HCT116 (cell line): Measurements from ENCODE around the gene CYB5RL. TPM values are rescaled to one million over a fixed set of nuclear protein-coding genes. Genes with fewer than 3 reads are reported as not detected.

ENCODE experiments used
- ATAC-seq: fragments of 200-7000 bp; cut with Tn5 transposase; 2 replicates; pipeline ENCODE4 v1.9.1; 2020; ENCODE audit warnings: mild to moderate bottlenecking, moderate library complexity
- BruUV-seq: library from RNA; stranded (reverse); fragments of 400-500 nt; replicated peaks from 2 replicates; lab custom pipeline; 2021; lab: Mats Ljungman, UMichigan
- CTCF ChIA-PET: fragments of 300-600 bp; sonication (Branson Sonifier 250); formaldehyde crosslinking; loops from one replicate; lab custom pipeline; 2021; ENCODE audit warnings: antibody characterized with exemption; lab: Charles Lee
- POLR2A ChIA-PET: fragments of 300-600, 350-600 bp; sonication (Branson Sonifier 250); formaldehyde crosslinking; loops from one replicate; lab custom pipeline; 2021; ENCODE audit warnings: antibody characterized with exemption; lab: Charles Lee
- RAD21 ChIA-PET, 2 experiments: fragments of 300-600 bp; sonication (Branson Sonifier 250); formaldehyde crosslinking; loops; one replicate each; lab custom pipeline; 2023; ENCODE audit warnings: low total read pairs in 2 of 2; ENCODE audit not compliant: uncharacterized antibody in 2 of 2, unreplicated experiment in 2 of 2, low non-redundant PET in 1 of 2; lab: Charles Lee
- DNase-seq: peaks from one replicate; pipeline ENCODE4 v3.0.0-alpha.2; 2010; ENCODE audit warnings: low read depth, low spot score
- H2AFZ ChIP-seq: fragments of 200-600 bp; shearing (Covaris generic), sonication (generic); 2 replicates; pipeline ENCODE4 v1.6.1; 2017; ENCODE audit warnings: low read depth, mixed run types, mixed read lengths, antibody characterized with exemption, low read length; ENCODE audit not compliant: poor library complexity, severe bottlenecking
- H3K27ac ChIP-seq: 2 replicates; pipeline ENCODE4 v1.5.1; 2012; ENCODE audit warnings: low read depth, low read length
- H3K27me3 ChIP-seq: fragments of 200-600 bp; sonication (generic); 2 replicates; pipeline ENCODE4 v1.6.1; 2016; ENCODE audit warnings: mixed run types, low read length, mixed read lengths; ENCODE audit not compliant: insufficient read depth
- H3K36me3 ChIP-seq, 2 experiments: fragments of 200-500 bp in 1 of 2; fragments of 200-600 bp in 1 of 2; sonication (Bioruptor generic) in 1 of 2; sonication (generic) in 1 of 2; 2 replicates each; pipeline versions ENCODE4 v1.5.1 to v1.6.1; 2014 to 2016; ENCODE audit warnings: low read length in 2 of 2, inconsistent platforms in 1 of 2, mixed read lengths in 1 of 2, mixed run types in 1 of 2; ENCODE audit not compliant: insufficient read depth in 2 of 2, control insufficient read depth in 1 of 2
- H3K4me1 ChIP-seq, 2 experiments: fragments of 200-600 bp in 1 of 2; sonication (generic) in 1 of 2; 2 replicates each; pipeline versions ENCODE4 v1.5.1 to v1.6.1; 2012 to 2017; ENCODE audit warnings: low read length in 2 of 2, inconsistent platforms in 1 of 2, mild to moderate bottlenecking in 1 of 2, mixed read lengths in 1 of 2, mixed run types in 1 of 2, moderate library complexity in 1 of 2; ENCODE audit not compliant: insufficient read depth in 2 of 2, control insufficient read depth in 1 of 2
- H3K4me2 ChIP-seq: fragments of 200-600 bp; sonication (generic); 2 replicates; pipeline ENCODE4 v1.6.1; 2017; ENCODE audit warnings: mixed run types, low read length, mixed read lengths
- H3K4me3 ChIP-seq, 2 experiments: fragments of 200-600 bp in 1 of 2; sonication (generic) in 1 of 2; replicated peaks in 1 of 2; 2 replicates each; pipeline ENCODE4 v1.5.1; 2011 to 2016; ENCODE audit warnings: low read length in 2 of 2, control low read depth in 1 of 2, low read depth in 1 of 2, mild to moderate bottlenecking in 1 of 2, mixed read lengths in 1 of 2, mixed run types in 1 of 2
- H3K79me2 ChIP-seq: fragments of 200-600 bp; sonication (generic); 2 replicates; pipeline ENCODE4 v1.6.1; 2017; ENCODE audit warnings: mild to moderate bottlenecking, mixed run types, low read length, moderate library complexity, mixed read lengths; ENCODE audit not compliant: insufficient read depth
- H3K9ac ChIP-seq: fragments of 200-600 bp; sonication (generic); 2 replicates; pipeline ENCODE4 v1.6.1; 2016; ENCODE audit warnings: low read length, mixed read lengths
- H3K9me2 ChIP-seq: fragments of 200-600 bp; sonication (generic), shearing (Covaris generic); 2 replicates; pipeline ENCODE4 v1.6.1; 2017; ENCODE audit warnings: mixed run types, mild to moderate bottlenecking, moderate library complexity; ENCODE audit not compliant: insufficient read depth
- H3K9me3 ChIP-seq, 2 experiments: fragments of 200-500 bp in 1 of 2; fragments of 200-600 bp in 1 of 2; sonication (Bioruptor generic) in 1 of 2; sonication (generic) in 1 of 2; 2 replicates each; pipeline ENCODE4 v1.6.1; 2014 to 2017; ENCODE audit warnings: low read length in 2 of 2, mixed read lengths in 2 of 2, inconsistent platforms in 1 of 2, low read depth in 1 of 2, mild to moderate bottlenecking in 1 of 2, mixed run types in 1 of 2, moderate library complexity in 1 of 2; ENCODE audit not compliant: control insufficient read depth in 1 of 2, insufficient read depth in 1 of 2
- H4K20me1 ChIP-seq: fragments of 200-600 bp; sonication (generic), shearing (Covaris generic); 2 replicates; pipeline ENCODE4 v1.6.1; 2017; ENCODE audit warnings: mixed run types, mild to moderate bottlenecking, moderate library complexity; ENCODE audit not compliant: insufficient read depth
- CBX3 ChIP-seq: IDR thresholded peaks from 2 replicates; pipeline ENCODE4 v1.6.1; 2012; ENCODE audit warnings: low read depth
- CEBPB ChIP-seq: IDR thresholded peaks from 2 replicates; pipeline ENCODE4 v1.6.1; 2012; ENCODE audit warnings: low read depth
- EZH2 ChIP-seq: fragments of 200-600 bp; sonication (generic); IDR thresholded peaks from 2 replicates; pipeline ENCODE4 v1.6.1; 2017; ENCODE audit warnings: antibody characterized with exemption, mixed run types
- JUND ChIP-seq: IDR thresholded peaks from 2 replicates; pipeline ENCODE4 v1.6.1; 2012
- POLR2A ChIP-seq: IDR thresholded peaks from 2 replicates; pipeline ENCODE4 v1.7.0; 2011; ENCODE audit warnings: borderline replicate concordance; ENCODE audit not compliant: insufficient read depth, insufficient read length; ENCODE audit errors: extremely low read depth
- POLR2AphosphoS5 ChIP-seq: IDR thresholded peaks from 2 replicates; pipeline ENCODE4 v1.6.1; 2011; ENCODE audit warnings: mild to moderate bottlenecking, low read depth, low read length, moderate library complexity
- RAD21 ChIP-seq: IDR thresholded peaks from 2 replicates; pipeline ENCODE4 v1.6.1; 2012; ENCODE audit warnings: low read depth, mild to moderate bottlenecking
- SIN3A ChIP-seq: IDR thresholded peaks from 2 replicates; pipeline ENCODE4 v1.6.1; 2012; ENCODE audit warnings: low read depth
- SP1 ChIP-seq: IDR thresholded peaks from 2 replicates; pipeline ENCODE4 v1.6.1; 2012; ENCODE audit warnings: low read depth
- SRF ChIP-seq: IDR thresholded peaks from 2 replicates; pipeline ENCODE4 v1.6.1; 2012; ENCODE audit warnings: low read depth
- TCF7L2 ChIP-seq: IDR thresholded peaks from 2 replicates; pipeline ENCODE4 v1.7.0; 2011; ENCODE audit warnings: borderline replicate concordance, inconsistent platforms; ENCODE audit not compliant: insufficient read depth, insufficient read length; ENCODE audit errors: extremely low read depth
- ZBTB33 ChIP-seq: IDR thresholded peaks from 2 replicates; pipeline ENCODE4 v1.6.1; 2011; ENCODE audit warnings: mild to moderate bottlenecking, low read length, moderate library complexity; ENCODE audit not compliant: insufficient replicate concordance; ENCODE audit errors: extremely low read depth
- ZFX ChIP-seq: fragments of 450-650 bp; IDR thresholded peaks from 2 replicates; pipeline ENCODE4 v1.6.1; 2017
- ZNF274 ChIP-seq: fragments of 200-500 bp; sonication (Bioruptor generic); IDR thresholded peaks from 2 replicates; pipeline ENCODE4 v1.6.1; 2014; ENCODE audit warnings: mild to moderate bottlenecking, low read depth, low read length, inconsistent platforms
- intact Hi-C: fragments of 100-400 bp; cut with micrococcal nuclease; formaldehyde crosslinking; loops from 2 replicates; pipeline ENCODE4 v1.10.0; 2022
- total RNA-seq: library from RNA; stranded (reverse); gene quantifications from one replicate; pipeline ENCODE4 v1.2.1, GENCODE V29; 2021; ENCODE audit not compliant: unreplicated experiment

The CYB5RL gene
- total RNA-seq, 1 experiment from 2014 or later: 11.7 TPM

DNA sequence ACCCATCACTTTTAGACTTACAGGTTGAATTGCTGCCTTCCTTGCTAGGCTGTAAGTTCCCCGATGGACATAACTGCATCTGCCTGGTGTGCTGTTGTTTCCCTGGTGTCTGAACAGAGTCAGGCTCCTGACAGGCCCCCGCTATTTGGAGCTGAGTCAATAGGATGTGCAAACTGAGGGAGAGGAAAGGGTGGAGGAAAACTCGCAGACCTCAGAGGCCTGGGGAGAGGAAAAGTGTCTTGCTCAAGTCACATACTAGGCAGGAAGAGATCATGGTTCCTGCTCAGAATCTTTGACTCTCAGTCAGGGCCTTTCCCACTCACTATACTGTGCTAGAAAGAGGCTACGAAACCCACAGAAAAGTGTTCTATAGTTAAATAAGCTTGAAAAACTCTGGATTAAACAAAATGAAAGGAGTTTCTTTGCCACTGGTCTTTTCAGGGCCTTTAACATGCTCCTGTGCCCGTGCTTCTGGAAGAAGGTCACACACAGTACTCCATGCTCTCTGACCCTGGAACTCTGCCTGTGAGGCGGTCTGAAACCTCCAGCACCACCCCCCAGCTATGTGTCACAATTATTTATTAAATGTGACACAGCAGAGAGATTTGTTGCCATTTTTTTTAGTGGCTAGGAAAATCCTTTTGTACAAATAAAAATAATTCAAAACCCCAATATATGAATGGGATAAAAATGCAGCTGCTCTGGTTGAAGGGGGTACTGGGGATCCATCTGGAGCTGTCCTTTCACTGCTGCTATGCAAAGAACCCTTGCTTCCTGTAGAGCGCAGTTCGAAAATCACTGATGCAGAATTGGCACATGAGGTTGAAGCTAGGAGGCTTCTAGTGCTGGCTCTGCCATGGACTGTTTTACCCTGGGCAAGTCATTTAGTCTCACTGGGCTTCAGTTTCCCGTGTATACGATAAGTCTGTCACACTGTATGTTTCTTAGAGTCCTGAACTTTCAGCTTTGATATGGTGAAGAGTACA is 26.9 kb downstream of the CYB5RL start:
- H3K27ac ChIP-seq: no peak overlapping the region
- intact Hi-C loops: no loop called here
- H3K27me3 ChIP-seq: no peaks in the 10 kb centered on the region
- H3K9me3 ChIP-seq: no peaks in the 10 kb centered on the region
- no peak overlapping the region for H3K4me3 ChIP-seq
- no peak overlapping the region for H3K9ac ChIP-seq
- no peaks in the 10 kb centered on the region for H4K20me1 ChIP-seq
- POLR2A ChIA-PET: no interaction called here
- CTCF ChIA-PET: interaction anchor here (1.2 kb wide), 1 partner anchor 9 kb away, joined by 5 read pairs; no protein-coding TSS in a partner anchor
- no peak for DNase-seq
- H3K36me3 ChIP-seq: no peaks in the 10 kb centered on the region
- H3K9me2 ChIP-seq: no peaks in the 10 kb centered on the region
- no peaks in the 10 kb centered on the region for H3K79me2 ChIP-seq
- TF ChIP-seq ZNF274: no peak
- TF ChIP-seq CBX3: no peak
- TF ChIP-seq SRF: no peak
- TF ChIP-seq ZFX: no peak
- TF ChIP-seq JUND: no peak
- no peak for TF ChIP-seq CEBPB
- TF ChIP-seq EZH2: no peak
- TF ChIP-seq POLR2A: no peak
- no peak for TF ChIP-seq POLR2AphosphoS5
- no peak for TF ChIP-seq SP1
- TF ChIP-seq SIN3A: no peak
- TF ChIP-seq RAD21: no peak
- no peak for TF ChIP-seq ZBTB33
- TF ChIP-seq TCF7L2: no peak
- no peak overlapping the region for H3K4me2 ChIP-seq
- H2AFZ ChIP-seq: no peak overlapping the region
- RAD21 ChIA-PET: no interaction called here
- H3K4me1 ChIP-seq: peaks cover 0 to 5% of the 10 kb centered on the region in 2 experiments; a peak in 1 of 4 replicates
- BruUV-seq: no TSS peak
- no peak for ATAC-seq
